H1 (cell line): ENCODE data around the gene HERC4. TPM values are rescaled to one million over a fixed set of nuclear protein-coding genes. Genes with fewer than 3 reads are reported as not detected.

Experiments used
- FOSL1 ChIP-seq: IDR thresholded peaks from 2 replicates; pipeline ENCODE4 v1.6.1; 2011; ENCODE audit warnings: mild to moderate bottlenecking, low read depth, low read length, moderate library complexity; ENCODE audit not compliant: insufficient read depth
- HDAC6 ChIP-seq: IDR thresholded peaks from one replicate; pipeline ENCODE4 v1.7.1; 2012; ENCODE audit warnings: low read depth, mild to moderate bottlenecking, inconsistent platforms, low read length, moderate library complexity
- polyA plus RNA-seq, 7 experiments: library from polyadenylated mRNA; depleted of rRNA in 3 of 7; stranded (reverse) in 5 of 7; unstranded in 2 of 7; fragments of >200 nt in 5 of 7; fragments of 200-250 nt in 2 of 7; gene quantifications; 1 replicate in 5 of 7; 2 replicates in 1 of 7; 4 replicates in 1 of 7; pipeline versions ENCODE4 v1.2.1 to v1.2.3, GENCODE V29; 2011 to 2013; ENCODE audit warnings: missing spikeins in 2 of 7, mixed read lengths in 2 of 7
- total RNA-seq: library from RNA; stranded (reverse); fragmentation: NEBNext Ultra II Directional; extraction: Animal tissue kit (Norgen Biotek cat#: 25700); gene quantifications from 2 replicates; pipeline ENCODE4 v1.2.1, GENCODE V29; 2021

HERC4 gene
- total and polyA plus RNA-seq, 2 of the 8 experiments (the other 6 are each of a cell fraction or from before 2014, with no cell fraction given) = 7.5 to 44.0 TPM

DNA sequence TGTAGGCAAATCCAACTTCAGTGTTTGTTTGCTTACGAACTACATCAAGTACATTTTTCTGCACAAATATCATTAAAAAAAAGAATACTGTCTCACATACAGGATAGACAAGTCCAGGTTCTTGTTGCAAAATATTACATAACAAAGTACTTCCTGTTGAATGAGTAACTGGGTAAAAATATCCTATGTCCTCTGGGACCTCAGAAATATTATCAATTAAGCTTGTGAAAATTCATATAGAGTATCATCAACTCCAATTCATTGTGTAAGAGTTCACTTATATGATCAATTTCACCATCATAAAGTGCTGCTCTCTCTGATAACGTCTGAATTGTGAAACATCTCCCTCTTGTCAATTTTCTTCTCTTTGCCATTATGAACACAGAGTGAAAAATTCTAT lies 22.6 kb downstream of the HERC4 start (continued):
- no peak for TF ChIP-seq FOSL1
- no peak for TF ChIP-seq HDAC6
